H1 (cell line): Measurements from ENCODE around the gene KLHL7. TPM values are rescaled to one million over a fixed set of nuclear protein-coding genes. Genes with fewer than 3 reads are reported as not detected.

ENCODE experiments used
- CTCF ChIA-PET: fragments of 300-600 bp; sonication (Branson Sonifier 250); formaldehyde crosslinking; loops from one replicate; lab custom pipeline; 2021; ENCODE audit not compliant: partially characterized antibody; lab: Charles Lee
- POLR2A ChIA-PET: fragments of 300-600 bp; sonication (Branson Sonifier 250); formaldehyde crosslinking; loops from one replicate; lab custom pipeline; 2021; ENCODE audit warnings: inconsistent platforms; ENCODE audit not compliant: partially characterized antibody; lab: Charles Lee
- DNase-seq, 2 experiments: peaks; one replicate each; pipeline versions ENCODE4 v3.0.0 to v3.0.0-alpha.2; 2010 to 2022; ENCODE audit warnings: low spot score in 2 of 2, low read depth in 1 of 2, mixed read lengths in 1 of 2
- FAIRE-seq: peaks from 2 replicates; lab custom pipeline; 2011; peaks lifted over from hg19 to GRCh38; lab: Jason Lieb, UNC
- H2AFZ ChIP-seq: 2 replicates; pipeline ENCODE4 v1.8.1; 2012; ENCODE audit warnings: low read length, inconsistent platforms
- H2AK5ac ChIP-seq: 2 replicates; pipeline ENCODE4 v1.6.1; 2013; ENCODE audit warnings: low read depth, low read length
- H2BK120ac ChIP-seq: replicated peaks from 2 replicates; pipeline ENCODE3; 2013; ENCODE audit warnings: low read depth, low read length, inconsistent platforms
- H2BK12ac ChIP-seq: 2 replicates; pipeline ENCODE4 v1.6.1; 2013; ENCODE audit warnings: low read depth, low read length
- H2BK15ac ChIP-seq: 2 replicates; pipeline ENCODE4 v1.6.1; 2013; ENCODE audit warnings: low read length
- H2BK20ac ChIP-seq: 2 replicates; pipeline ENCODE4 v1.6.1; 2013; ENCODE audit warnings: low read length
- H2BK5ac ChIP-seq: 2 replicates; pipeline ENCODE4 v1.6.1; 2013; ENCODE audit warnings: low read depth, low read length
- H3K14ac ChIP-seq: 2 replicates; pipeline ENCODE4 v1.6.1; 2013; ENCODE audit warnings: inconsistent platforms; ENCODE audit not compliant: insufficient read length
- H3K18ac ChIP-seq: 2 replicates; pipeline ENCODE4 v1.6.1; 2013; ENCODE audit warnings: low read length; ENCODE audit errors: extremely low read depth
- H3K23ac ChIP-seq: 2 replicates; pipeline ENCODE4 v1.6.1; 2013; ENCODE audit warnings: inconsistent platforms; ENCODE audit not compliant: insufficient read length
- H3K23me2 ChIP-seq: 2 replicates; pipeline ENCODE4 v1.6.1; 2013; ENCODE audit warnings: low read depth, low read length
- H3K27ac ChIP-seq: 2 replicates; pipeline ENCODE4 v1.6.1; 2011; ENCODE audit warnings: low read depth, low read length, inconsistent platforms
- H3K27me3 ChIP-seq, 4 experiments: replicated peaks in 1 of 4; 1 replicate in 1 of 4; 2 replicates in 3 of 4; pipeline versions ENCODE4 v1.6.1 to v1.8.1; 2011 to 2013; ENCODE audit warnings: low read length in 3 of 4, mild to moderate bottlenecking in 3 of 4, inconsistent platforms in 2 of 4, mixed read lengths in 2 of 4, moderate library complexity in 1 of 4; ENCODE audit not compliant: control insufficient read depth in 3 of 4, insufficient read depth in 3 of 4; ENCODE audit errors: extremely low read depth in 1 of 4
- H3K36me3 ChIP-seq, 4 experiments: 2 replicates each; pipeline versions ENCODE4 v1.6.1 to v1.8.1; 2011 to 2013; ENCODE audit warnings: mild to moderate bottlenecking in 4 of 4, low read length in 3 of 4, moderate library complexity in 2 of 4, control low read depth in 1 of 4, inconsistent platforms in 1 of 4; ENCODE audit not compliant: insufficient read depth in 4 of 4, control insufficient read depth in 2 of 4
- H3K4ac ChIP-seq: replicated peaks from 2 replicates; pipeline ENCODE3; 2013; ENCODE audit warnings: low read length, low read depth, mixed read lengths, inconsistent platforms; ENCODE audit not compliant: insufficient read length
- H3K4me1 ChIP-seq, 4 experiments: replicated peaks in 1 of 4; 1 replicate in 1 of 4; 2 replicates in 3 of 4; pipeline versions ENCODE4 v1.6.1 to v1.8.1; 2011 to 2013; ENCODE audit warnings: low read length in 3 of 4, inconsistent platforms in 2 of 4, mixed read lengths in 1 of 4; ENCODE audit not compliant: insufficient read depth in 4 of 4, control insufficient read depth in 3 of 4
- H3K4me2 ChIP-seq, 2 experiments: 2 replicates each; pipeline versions ENCODE4 v1.6.1 to v1.8.1; 2011 to 2013; ENCODE audit warnings: low read depth in 2 of 2, low read length in 2 of 2, control low read depth in 1 of 2, inconsistent platforms in 1 of 2, mild to moderate bottlenecking in 1 of 2; ENCODE audit not compliant: insufficient read depth in 1 of 2
- H3K4me3 ChIP-seq, 4 experiments: fragments of 200-600, 300-600 bp in 1 of 4; sonication (generic), shearing (Covaris generic), sonication (Bioruptor Twin) in 1 of 4; 2 replicates each; pipeline versions ENCODE4 v1.5.1 to v1.8.1; 2011 to 2016; ENCODE audit warnings: low read length in 4 of 4, low read depth in 3 of 4, control low read depth in 2 of 4, inconsistent platforms in 2 of 4, mild to moderate bottlenecking in 2 of 4, mixed read lengths in 1 of 4, moderate library complexity in 1 of 4; ENCODE audit not compliant: insufficient read depth in 2 of 4; ENCODE audit errors: extremely low read depth in 1 of 4
- H3K56ac ChIP-seq: replicated peaks from 2 replicates; pipeline ENCODE3; 2013; ENCODE audit warnings: low read depth, mild to moderate bottlenecking, mixed read lengths, low read length, inconsistent platforms; ENCODE audit not compliant: insufficient read length
- H3K79me1 ChIP-seq: 2 replicates; pipeline ENCODE4 v1.6.1; 2013; ENCODE audit warnings: low read depth, low read length, control low read depth
- H3K79me2 ChIP-seq, 2 experiments: 2 replicates each; pipeline versions ENCODE4 v1.6.1 to v1.8.1; 2012 to 2013; ENCODE audit warnings: low read length in 2 of 2, mild to moderate bottlenecking in 2 of 2, inconsistent platforms in 1 of 2; ENCODE audit not compliant: insufficient read depth in 2 of 2, control insufficient read depth in 1 of 2
- H3K9ac ChIP-seq, 4 experiments: replicated peaks in 1 of 4; 1 replicate in 1 of 4; 2 replicates in 3 of 4; pipeline versions ENCODE4 v1.6.1 to v1.8.1; 2011 to 2013; ENCODE audit warnings: low read depth in 3 of 4, low read length in 3 of 4, control low read depth in 2 of 4, mild to moderate bottlenecking in 2 of 4, moderate library complexity in 2 of 4, inconsistent platforms in 1 of 4; ENCODE audit errors: extremely low read depth in 1 of 4
- H3K9me3 ChIP-seq, 2 experiments: 2 replicates each; pipeline versions ENCODE4 v1.6.1 to v1.8.1; 2012 to 2013; ENCODE audit warnings: mild to moderate bottlenecking in 2 of 2, moderate library complexity in 2 of 2, control low read depth in 1 of 2, inconsistent platforms in 1 of 2, low read depth in 1 of 2, low read length in 1 of 2, mixed read lengths in 1 of 2; ENCODE audit not compliant: insufficient read depth in 2 of 2
- H4K20me1 ChIP-seq, 2 experiments: replicated peaks in 1 of 2; 2 replicates each; pipeline versions ENCODE3 to v1.8.1; 2011 to 2013; ENCODE audit warnings: inconsistent platforms in 2 of 2, low read length in 2 of 2, mild to moderate bottlenecking in 1 of 2; ENCODE audit not compliant: insufficient read depth in 2 of 2, control insufficient read depth in 1 of 2
- H4K5ac ChIP-seq: 2 replicates; pipeline ENCODE4 v1.6.1; 2013; ENCODE audit warnings: low read length, low read depth, mixed read lengths, inconsistent platforms; ENCODE audit not compliant: insufficient read length
- H4K8ac ChIP-seq: 2 replicates; pipeline ENCODE4 v1.8.0; 2013; ENCODE audit warnings: mild to moderate bottlenecking, moderate library complexity, low read length, inconsistent platforms; ENCODE audit not compliant: insufficient read depth; ENCODE audit errors: extremely low read depth
- H4K91ac ChIP-seq: replicated peaks from 2 replicates; pipeline ENCODE3; 2013; ENCODE audit warnings: low read length, mixed read lengths, inconsistent platforms; ENCODE audit not compliant: insufficient read length
- KDM4A ChIP-seq: IDR thresholded peaks from one replicate; pipeline ENCODE4 v1.7.1; 2012; ENCODE audit warnings: low read depth, mild to moderate bottlenecking, moderate library complexity, low read length, inconsistent platforms; ENCODE audit not compliant: severe bottlenecking
- KDM5A ChIP-seq: fragments of 200-600 bp; IDR thresholded peaks from 2 replicates; pipeline ENCODE4 v1.7.1; 2012; ENCODE audit warnings: mild to moderate bottlenecking, low read length, inconsistent platforms, mixed read lengths
- WGBS, 2 experiments: shearing (Covaris generic) in 1 of 2; methylation state at CpG; one replicate each; pipeline versions ENCODE4 v1.1.6 to v1.1.7; 2013 to 2015; ENCODE audit warnings: low lambda C conversion rate in 2 of 2, mixed read lengths in 2 of 2, inconsistent platforms in 1 of 2, low coverage in 1 of 2, missing lambda C conversion rate in 1 of 2; ENCODE audit not compliant: insufficient replicate concordance in 2 of 2, insufficient coverage in 1 of 2, insufficient read length in 1 of 2; ENCODE audit errors: extremely low coverage in 1 of 2, missing lambda C conversion rate in 1 of 2; 5-methylcytosine and 5-hydroxymethylcytosine counted together
- polyA plus RNA-seq, 7 experiments: library from polyadenylated mRNA; depleted of rRNA in 3 of 7; stranded (reverse) in 5 of 7; unstranded in 2 of 7; fragments of >200 nt in 5 of 7; fragments of 200-250 nt in 2 of 7; gene quantifications; 1 replicate in 5 of 7; 2 replicates in 1 of 7; 4 replicates in 1 of 7; pipeline versions ENCODE4 v1.2.1 to v1.2.3, GENCODE V29; 2011 to 2013; ENCODE audit warnings: missing spikeins in 2 of 7, mixed read lengths in 2 of 7
- total RNA-seq: library from RNA; stranded (reverse); fragmentation: NEBNext Ultra II Directional; extraction: Animal tissue kit (Norgen Biotek cat#: 25700); gene quantifications from 2 replicates; pipeline ENCODE4 v1.2.1, GENCODE V29; 2021

The KLHL7 gene
- total and polyA plus RNA-seq, 2 of the 8 experiments (the other 6 are each of a cell fraction or from before 2014, with no cell fraction given): 65.3 to 115 TPM

- POLR2A ChIA-PET: no interaction called here
- Histone ChIP-seq H4K91ac (no peak overlapping the region), H3K79me2 (no peaks in the 10 kb centered on the region), H2BK15ac (no peak overlapping the region), H3K14ac (no peak overlapping the region), H2BK20ac (no peak overlapping the region), H4K5ac (no peak overlapping the region), H3K4me3 (no peak overlapping the region), H2BK120ac (no peak overlapping the region), H3K79me1 (no peaks in the 10 kb centered on the region), H3K27ac (no peak overlapping the region), H2BK12ac (no peak overlapping the region), H3K4me2 (no peak overlapping the region), H3K18ac (no peak overlapping the region), H3K27me3 (no peaks in the 10 kb centered on the region; a peak in 2 of 7 replicates), H3K56ac (no peak overlapping the region), H3K23ac (no peak overlapping the region), H3K36me3 (no peaks in the 10 kb centered on the region), H3K23me2 (no peaks in the 10 kb centered on the region), H3K4ac (no peak overlapping the region), H4K8ac (no peak overlapping the region), H2AK5ac (no peak overlapping the region), H2AFZ (no peak overlapping the region), H3K4me1 (no peaks in the 10 kb centered on the region; a peak in 1 of 7 replicates), H4K20me1 (no peaks in the 10 kb centered on the region), H2BK5ac (no peak overlapping the region), H3K9ac (no peak overlapping the region), H3K9me3 (no peaks in the 10 kb centered on the region)
- CTCF ChIA-PET: no interaction called here
- FAIRE-seq: no peak
- DNase-seq: no peak
- WGBS, 2 experiments: 82% methylated on average over 4 of the region's 4 CpGs; no CpG with 5 or more reads in 1 of the 2 experiments
- TF ChIP-seq KDM5A (no peak), KDM4A (no peak)
These were observed 102.7 kb downstream of the KLHL7 start for GRCh38 chr7:23208316-23208715.
